SW480 (cell line): ENCODE results near the gene ADAMTS2.

Experiments used
- DNase-seq: peaks from one replicate; pipeline ENCODE4 v3.0.0-alpha.2; 2016; ENCODE audit warnings: low spot score

Gene ADAMTS2

DNA sequence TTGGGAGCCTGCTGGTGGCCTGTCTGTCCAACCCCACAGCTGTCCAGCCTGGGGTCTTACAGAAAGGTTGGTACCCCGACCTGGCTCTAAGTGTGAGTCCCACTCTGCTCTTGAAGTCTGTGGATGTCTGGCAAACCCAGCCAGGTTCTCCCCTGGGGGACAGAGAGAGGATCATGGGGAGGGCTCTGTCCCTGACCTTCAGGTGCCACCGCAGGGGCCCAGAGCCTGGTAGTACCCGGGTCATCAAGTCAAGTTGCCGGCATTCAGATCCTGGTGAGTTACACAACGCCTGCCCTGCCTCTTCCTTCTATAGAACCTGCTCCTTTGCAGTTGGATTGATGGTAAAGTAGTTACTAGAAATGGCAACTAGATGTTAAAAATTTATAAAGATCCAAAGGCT lies 66.7 kb downstream of the ADAMTS2 start:
- no peak for DNase-seq

GRCh38 chr5:179278119-179278518 lies 67.1 kb downstream of the ADAMTS2 start:
- DNase-seq = peak; percentile 20

- no peak for DNase-seq
Observed at GRCh38 chr5:179276838-179277395, 68.3 kb downstream of the ADAMTS2 start.

DNA sequence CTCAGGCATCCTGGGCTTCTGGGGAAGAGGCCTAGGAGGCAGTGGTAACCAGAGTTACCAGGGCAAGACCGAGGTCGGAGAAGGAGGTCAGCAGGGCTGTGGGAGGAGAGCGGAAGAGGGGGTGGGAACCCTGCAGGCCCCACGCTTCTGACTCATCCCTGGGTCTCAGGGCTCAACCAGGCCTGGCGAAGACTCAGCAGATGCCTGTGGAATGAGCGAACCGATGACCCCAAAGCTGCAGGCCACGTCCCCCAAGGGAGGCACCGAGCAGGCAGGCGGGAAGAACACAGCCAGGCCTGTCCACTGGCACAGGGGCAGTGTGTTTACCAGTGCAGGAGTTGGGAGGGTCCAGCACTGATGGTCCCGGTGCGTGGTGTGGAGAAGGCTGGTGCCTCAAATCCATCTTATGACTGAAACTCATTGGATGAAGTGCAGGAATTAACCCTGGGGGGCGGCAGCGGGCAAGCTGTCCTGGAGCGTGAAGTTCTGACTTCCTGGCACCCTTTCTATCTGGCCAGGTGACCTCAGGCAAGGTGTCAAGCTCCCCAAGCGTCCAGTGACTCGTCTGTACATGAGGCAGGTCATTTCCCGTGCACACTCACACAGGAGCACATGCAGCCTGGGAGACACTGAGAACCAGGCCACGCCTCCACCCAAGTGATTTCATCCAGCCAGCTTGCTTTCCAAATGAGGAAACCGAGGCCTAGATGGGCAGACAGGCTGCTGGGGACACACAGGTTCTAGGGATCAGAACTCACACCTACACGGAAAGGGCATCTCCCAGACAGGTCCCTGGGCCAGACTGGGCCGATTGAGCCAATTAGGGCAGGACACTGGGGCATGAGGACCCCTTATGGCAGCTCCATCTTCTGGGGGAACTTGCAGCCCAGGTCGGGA lies 69.1 kb downstream of the ADAMTS2 start:
- no peak for DNase-seq

- no peak for DNase-seq
Observed at GRCh38 chr5:179275381-179275878, 69.8 kb downstream of the ADAMTS2 start.

DNA sequence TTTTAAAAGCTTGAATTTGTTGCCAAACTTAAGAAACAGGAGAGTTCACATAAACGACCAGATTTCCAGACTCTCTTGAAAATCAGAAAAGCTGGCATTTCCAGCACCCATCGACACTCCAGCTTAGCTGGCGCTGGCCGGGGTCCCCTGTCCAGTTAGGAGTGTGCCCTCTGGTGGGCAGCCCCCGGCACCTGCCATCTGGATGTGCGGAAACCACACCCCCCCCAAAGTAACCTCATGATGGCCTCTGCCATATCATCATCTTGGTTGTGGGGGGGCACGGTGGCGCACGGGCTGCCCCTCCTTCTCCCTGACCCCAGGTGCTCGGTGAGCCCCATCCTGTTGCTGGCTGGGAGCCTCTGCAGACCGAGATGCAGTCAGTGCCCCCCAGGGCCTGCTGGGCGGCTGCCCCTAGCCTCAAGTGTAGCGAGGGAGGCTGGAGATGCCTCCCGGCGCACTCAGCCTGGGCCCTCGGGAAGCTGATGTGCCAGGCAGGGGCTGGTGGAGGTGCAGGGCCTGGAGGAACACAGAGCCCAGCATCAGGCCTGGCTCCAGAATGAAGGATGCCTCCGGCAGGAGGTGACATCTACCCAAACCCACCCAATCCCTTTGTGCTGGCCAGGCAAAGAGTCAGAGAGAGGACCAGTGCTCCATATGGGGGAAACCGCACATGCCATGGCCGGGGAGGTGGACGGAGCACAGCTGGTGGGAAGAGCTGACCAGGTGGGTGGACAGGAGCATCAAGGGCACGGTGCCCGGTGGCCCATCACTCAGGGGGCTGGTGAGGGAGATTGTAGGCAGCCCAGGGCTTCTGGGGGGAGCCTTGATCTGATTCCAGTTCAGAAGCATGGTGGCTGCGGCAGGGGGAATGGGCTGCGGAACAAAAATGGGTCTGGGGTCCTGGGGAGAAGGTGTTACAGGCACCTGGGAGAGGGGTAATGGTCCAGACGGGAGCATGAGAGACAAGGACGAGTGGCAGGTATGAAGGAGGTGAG lies 70.6 kb downstream of the ADAMTS2 start:
- no peak for DNase-seq

- no peak for DNase-seq
Observed at GRCh38 chr5:179273441-179274145, 71.7 kb downstream of the ADAMTS2 start.

DNA sequence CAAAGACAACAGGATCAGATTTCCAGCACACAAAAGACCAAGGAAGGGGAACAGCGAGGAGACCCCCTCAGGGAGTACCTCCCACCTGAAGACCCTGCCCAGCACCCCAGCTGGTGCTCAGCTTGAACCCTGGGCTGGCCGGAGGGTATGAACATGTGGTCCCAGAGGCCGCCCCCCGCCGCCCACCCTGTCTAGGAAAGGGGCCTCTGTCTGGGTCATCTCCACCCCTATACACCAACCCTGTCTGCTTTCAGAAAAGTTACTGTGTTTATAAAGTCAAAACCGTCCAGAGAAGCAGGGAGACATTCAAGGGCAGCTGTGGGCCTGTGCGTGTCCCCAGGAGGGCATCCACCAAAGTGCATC lies 72.2 kb downstream of the ADAMTS2 start:
- no peak for DNase-seq

GRCh38 chr5:179272326-179273072 lies 72.8 kb downstream of the ADAMTS2 start:
- no peak for DNase-seq

- no peak for DNase-seq
Observed at GRCh38 chr5:179271821-179272325, 73.4 kb downstream of the ADAMTS2 start.

- no peak for DNase-seq
Observed at GRCh38 chr5:179271428-179271734, 73.9 kb downstream of the ADAMTS2 start.

GRCh38 chr5:179270581-179271427 lies 74.5 kb downstream of the ADAMTS2 start:
- no peak for DNase-seq

GRCh38 chr5:179269781-179270543 lies 75.3 kb downstream of the ADAMTS2 start:
- DNase-seq = no peak

- DNase-seq = no peak
Observed at GRCh38 chr5:179268966-179269693, 76.1 kb downstream of the ADAMTS2 start.

GRCh38 chr5:179268399-179268952 lies 76.8 kb downstream of the ADAMTS2 start:
- DNase-seq = no peak

GRCh38 chr5:179267671-179268083 lies 77.6 kb downstream of the ADAMTS2 start:
- DNase-seq = no peak

DNA sequence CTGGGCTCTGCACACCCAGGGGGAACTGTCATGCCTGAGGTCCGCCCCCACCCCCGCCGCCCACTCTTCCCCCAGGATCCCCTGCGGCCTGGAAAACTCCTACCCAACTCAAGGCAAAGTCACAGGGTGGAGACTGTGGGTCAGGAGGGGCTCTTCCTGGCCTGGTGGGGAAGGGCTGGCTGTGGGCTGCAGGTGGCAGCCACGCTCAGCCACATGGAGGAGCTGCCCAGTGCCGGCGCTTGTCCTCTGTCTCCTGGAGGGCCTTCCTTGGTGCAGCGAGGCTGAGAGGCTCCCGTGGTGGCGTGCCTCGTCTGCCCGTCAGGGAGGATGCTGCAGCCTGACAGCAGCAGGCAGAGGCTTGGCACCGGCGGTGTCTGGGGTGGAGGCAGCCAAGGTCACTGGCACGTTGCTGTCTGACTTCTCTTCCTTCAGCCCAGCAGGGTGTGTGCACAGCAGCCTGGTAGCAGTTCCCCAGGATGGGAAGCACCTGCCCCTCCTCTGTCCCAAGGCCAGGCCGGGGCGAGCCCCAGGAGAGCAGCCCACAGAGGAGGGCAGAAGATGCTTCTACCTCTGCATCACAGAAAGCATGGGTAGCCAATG lies 78.1 kb downstream of the ADAMTS2 start:
- DNase-seq = no peak
